Measurements from ENCODE around the gene TRIO. TPM values are rescaled to one million over a fixed set of nuclear protein-coding genes. Genes with fewer than 3 reads are reported as not detected.
A peak's percentile ranks its signal among the peaks of the same experiment; 100 is the strongest.

Gene TRIO
- total and polyA plus RNA-seq, 12 donors = 26.2 to 85.2 (median 61.9) TPM

GRCh38 chr5:14138608-14139540 is 4.3 kb upstream of the TRIO start:
- 84 to 87% methylated on average over 11 of the region's 11 CpGs for WGBS, 2 donors
- Histone ChIP-seq H3K27ac (no peak overlapping the region), H3K4me3 (no peak overlapping the region), H3K36me3 (no peaks in the 10 kb centered on the region), H3K4me1 (peaks cover 0 to 22% (median 7%) of the 10 kb centered on the region in 9 donors), H3K9me3 (peaks cover 0 to 7% (median 0%) of the 10 kb centered on the region in 11 donors), H3K27me3 (no peaks in the 10 kb centered on the region)
- ATAC-seq (no peak), DNase-seq (no peak)
- TF ChIP-seq, protein P1, sequence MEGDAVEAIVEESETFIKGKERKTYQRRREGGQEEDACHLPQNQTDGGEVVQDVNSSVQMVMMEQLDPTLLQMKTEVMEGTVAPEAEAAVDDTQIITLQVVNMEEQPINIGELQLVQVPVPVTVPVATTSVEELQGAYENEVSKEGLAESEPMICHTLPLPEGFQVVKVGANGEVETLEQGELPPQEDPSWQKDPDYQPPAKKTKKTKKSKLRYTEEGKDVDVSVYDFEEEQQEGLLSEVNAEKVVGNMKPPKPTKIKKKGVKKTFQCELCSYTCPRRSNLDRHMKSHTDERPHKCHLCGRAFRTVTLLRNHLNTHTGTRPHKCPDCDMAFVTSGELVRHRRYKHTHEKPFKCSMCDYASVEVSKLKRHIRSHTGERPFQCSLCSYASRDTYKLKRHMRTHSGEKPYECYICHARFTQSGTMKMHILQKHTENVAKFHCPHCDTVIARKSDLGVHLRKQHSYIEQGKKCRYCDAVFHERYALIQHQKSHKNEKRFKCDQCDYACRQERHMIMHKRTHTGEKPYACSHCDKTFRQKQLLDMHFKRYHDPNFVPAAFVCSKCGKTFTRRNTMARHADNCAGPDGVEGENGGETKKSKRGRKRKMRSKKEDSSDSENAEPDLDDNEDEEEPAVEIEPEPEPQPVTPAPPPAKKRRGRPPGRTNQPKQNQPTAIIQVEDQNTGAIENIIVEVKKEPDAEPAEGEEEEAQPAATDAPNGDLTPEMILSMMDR (IDR thresholded peaks at IDR 0.05) = no peak
- intact Hi-C loops (cut with DNase I) = no loop called here

- Histone ChIP-seq H3K4me3 (peak overlapping the region in 2 of 10 donors; percentile 67 to 87), H3K4me1 (peaks cover 5 to 27% (median 25%) of the 10 kb centered on the region in 9 donors), H3K27ac (peak overlapping the region in 2 of 10 donors; percentile 88 to 92), H3K36me3 (no peaks in the 10 kb centered on the region), H3K9me3 (no peaks in the 10 kb centered on the region), H3K27me3 (no peaks in the 10 kb centered on the region)
- intact Hi-C loops (cut with DNase I) = loop anchor here in 6 of 10 donors (2.0 to 10.0 kb wide), 6 partner anchors 33 to 127 kb away; no protein-coding TSS in a partner anchor
- WGBS, 2 donors = 87 to 88% methylated on average over 3 of the region's 3 CpGs
- TF ChIP-seq, protein P1 (IDR thresholded peaks at IDR 0.05) = no peak
- ATAC-seq = no peak
- DNase-seq = no peak
These were observed 1.4 kb upstream of the TRIO start for GRCh38 chr5:14141764-14142163.

- Histone ChIP-seq H3K4me1 (peaks cover 5 to 33% (median 30%) of the 10 kb centered on the region in 9 donors), H3K27me3 (no peaks in the 10 kb centered on the region)
- DNase-seq = no peak
These were observed 828 bp upstream of the TRIO start for GRCh38 chr5:14142202-14142826.

DNA sequence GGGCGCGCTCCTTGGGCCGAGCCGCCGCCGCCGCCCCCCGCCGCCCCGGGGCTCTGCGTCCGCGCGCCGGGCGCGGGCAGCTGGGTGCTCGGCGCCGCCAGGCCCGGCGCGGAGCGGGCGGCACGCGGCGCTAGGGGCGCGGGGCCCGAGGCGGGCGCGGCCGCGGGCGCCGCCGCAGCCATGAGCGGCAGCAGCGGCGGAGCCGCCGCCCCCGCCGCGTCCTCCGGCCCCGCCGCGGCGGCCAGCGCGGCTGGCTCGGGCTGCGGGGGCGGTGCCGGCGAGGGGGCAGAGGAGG is 351 bp downstream of the TRIO start:
- Histone ChIP-seq H3K4me1 (peaks cover 8 to 44% (median 42%) of the 10 kb centered on the region in 9 donors), H3K9me3 (no peaks in the 10 kb centered on the region)
- WGBS, 2 donors = 0 to 1% methylated on average over 27 to 59 of the region's 59 CpGs

More at GRCh38 chr5:14142202-14142826, 828 bp upstream of the TRIO start:
- no peak for ATAC-seq
- H3K27ac ChIP-seq = peak overlapping the region; percentile 87 to 98 (median 92)
- H3K36me3 ChIP-seq = no peaks in the 10 kb centered on the region
- TF ChIP-seq, protein P1 (IDR thresholded peaks at IDR 0.05) = no peak
- intact Hi-C loops (cut with DNase I) = loop anchor here in 6 of 10 donors (2.0 to 10.0 kb wide), 6 partner anchors 34 to 126 kb away; no protein-coding TSS in a partner anchor
- WGBS, 2 donors = 12 to 15% methylated on average over 19 of the region's 19 CpGs
- peak overlapping the region; percentile 65 to 87 (median 71) for H3K4me3 ChIP-seq
- H3K9me3 ChIP-seq = no peaks in the 10 kb centered on the region

More for the DNA sequence above, 351 bp downstream of the TRIO start:
- no peaks in the 10 kb centered on the region for H3K27me3 ChIP-seq
- DNase-seq (no peak), ATAC-seq (no peak)
- no peaks in the 10 kb centered on the region for H3K36me3 ChIP-seq
- H3K4me3 ChIP-seq = peak overlapping the region in 9 of 10 donors; percentile 82 to 96 (median 93)
- intact Hi-C loops (cut with DNase I) = loop anchor here in 6 of 10 donors (2.0 to 10.0 kb wide), 6 partner anchors 35 to 125 kb away; no protein-coding TSS in a partner anchor
- H3K27ac ChIP-seq = peak overlapping the region in 9 of 10 donors; percentile 89 to 98 (median 93)
- TF ChIP-seq, protein P1 (IDR thresholded peaks at IDR 0.05) = no peak

Data from heart right ventricle (tissue), 16 donors.